ENCODE data around the gene SPATA4.
"Not testable (repeated sequence)": the region's sequence is repeated elsewhere in the genome, so short reads cannot be mapped to it uniquely, and the experiment has no call there.

Gene SPATA4

DNA sequence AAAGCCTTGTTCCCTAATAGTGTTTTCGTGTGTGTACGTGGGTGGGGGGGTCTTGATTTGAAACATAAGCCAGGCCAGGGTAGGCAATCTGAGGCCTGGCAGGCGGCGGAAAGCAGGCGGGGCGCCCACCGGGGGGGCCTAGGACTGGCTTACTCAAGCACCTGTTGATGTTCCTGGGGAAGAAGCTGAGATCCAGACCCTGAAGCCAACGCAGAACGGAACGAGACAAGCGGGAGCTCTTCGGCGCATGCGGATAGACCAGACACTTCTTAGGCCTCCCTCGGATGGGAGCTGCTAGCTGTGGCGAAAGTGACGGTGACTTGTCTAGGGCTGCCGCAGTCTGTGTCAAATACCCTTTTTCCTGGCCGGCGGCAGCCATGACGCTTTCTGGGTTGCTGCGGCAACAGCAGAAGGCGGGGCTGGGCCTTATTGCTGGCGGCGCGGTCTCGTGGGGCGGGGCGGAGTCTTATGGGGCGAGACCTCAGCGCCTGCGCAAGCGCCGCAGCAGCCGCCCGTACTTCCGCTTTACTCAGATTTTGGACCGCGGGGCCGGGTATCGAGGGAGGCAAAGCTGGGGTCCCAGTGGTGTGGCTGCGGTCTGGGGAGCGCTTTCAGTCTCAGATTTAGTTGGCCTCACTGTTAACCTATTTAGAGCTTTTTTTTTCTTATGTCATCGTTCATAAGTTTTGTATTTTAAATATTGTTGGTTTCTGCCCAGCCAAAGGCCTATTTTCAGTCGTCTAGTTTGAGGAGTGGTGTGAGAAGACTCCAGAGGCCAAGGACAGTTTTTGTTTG is at the start of gene SPATA4:
Gene SPATA4, minus strand, starts transcription at position 402 of the 795 bp plus-strand sequence. Its CDS starts 23 bp downstream, at position 379.
- peak; percentile 88 for DNase-seq (ENCODE audit: low read depth)

DNA sequence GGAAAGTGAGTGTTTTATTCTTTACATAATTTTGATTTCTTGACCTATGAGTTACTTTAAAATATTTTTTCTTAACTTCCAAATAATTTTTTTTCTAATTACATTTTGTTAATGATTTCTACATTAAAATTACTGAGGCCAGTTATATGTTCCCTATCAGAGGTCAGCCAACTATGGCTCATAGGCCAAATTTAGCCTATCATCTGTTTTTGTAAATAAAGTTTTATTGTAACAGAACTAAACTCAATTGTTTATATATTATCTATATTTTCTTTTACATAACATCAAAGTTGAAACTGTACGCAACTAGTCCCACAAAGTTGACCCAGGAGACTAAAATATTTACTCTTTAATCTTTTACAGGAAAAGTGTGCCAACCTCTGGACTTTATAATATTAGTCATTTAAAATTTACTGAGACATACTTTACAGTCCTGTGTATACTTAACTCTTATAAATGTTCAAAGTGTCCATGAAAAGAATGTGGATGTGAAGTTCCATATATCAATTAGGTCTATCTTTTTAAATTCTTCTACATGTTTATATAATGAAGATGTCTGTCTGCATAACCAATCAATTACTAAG is 47.5 kb upstream of the SPATA4 start:
- no peak for DNase-seq (ENCODE audit: low read depth)

DNA sequence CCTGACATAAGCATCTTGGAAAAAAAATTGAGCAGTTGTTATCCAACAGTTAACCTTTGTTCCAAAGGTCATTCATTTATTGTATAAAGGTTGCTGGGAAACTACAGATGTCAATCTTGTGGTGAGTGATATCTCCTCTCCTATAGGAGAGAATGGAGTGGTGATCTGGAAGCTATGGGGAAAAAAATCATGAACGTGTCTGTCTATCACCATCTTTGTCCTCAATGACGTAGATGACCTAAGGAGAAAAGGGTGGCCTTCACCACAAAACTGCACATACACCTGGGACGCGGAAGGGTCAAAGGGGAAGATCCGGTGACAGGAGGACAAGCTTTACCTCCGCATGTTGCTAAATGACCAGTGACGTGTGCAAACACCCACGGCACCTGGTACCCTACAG is 46.3 kb upstream of the SPATA4 start:
- DNase-seq (ENCODE audit: low read depth), result no peak

DNA sequence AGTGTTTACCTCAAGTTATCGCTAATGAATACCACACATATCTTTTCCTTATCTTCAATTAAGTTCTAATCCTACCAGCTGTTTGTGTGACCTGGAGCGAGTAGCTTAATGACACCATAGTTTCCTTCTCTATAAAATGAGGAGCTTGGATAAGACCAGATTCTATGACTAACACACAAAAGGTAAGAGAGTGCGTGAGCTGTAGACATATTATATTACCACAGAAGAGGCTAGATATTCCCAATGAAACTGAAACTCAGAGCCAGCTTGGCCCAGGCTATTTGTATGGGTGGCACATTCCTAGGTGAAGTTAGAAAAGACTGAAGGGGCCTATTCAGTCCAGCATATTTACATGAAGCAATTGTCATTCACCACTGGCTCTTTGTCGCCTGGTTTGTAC is 43.4 kb upstream of the SPATA4 start:
- DNase-seq (ENCODE audit: low read depth), result no peak

DNA sequence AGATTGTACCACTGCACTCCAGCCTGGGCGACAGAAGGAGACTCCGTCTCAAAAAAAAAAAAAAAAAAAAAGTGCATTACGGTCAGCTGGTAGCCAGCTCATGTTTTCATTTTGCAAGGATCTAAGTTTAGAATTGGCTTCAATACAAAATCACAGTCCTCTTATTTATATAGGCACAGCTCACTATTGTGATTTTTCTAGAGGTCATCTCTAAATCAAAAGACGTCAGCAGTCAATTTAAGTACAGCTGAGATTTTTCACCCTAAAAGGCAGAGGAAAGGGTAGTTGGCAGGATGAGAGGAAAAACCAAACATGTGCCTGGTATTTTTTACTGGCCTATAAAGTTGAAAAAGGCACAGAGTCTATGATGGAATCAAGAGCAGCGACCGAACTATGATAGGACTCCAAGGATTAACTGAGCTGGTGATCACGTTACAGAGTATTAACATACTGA is 42.8 kb upstream of the SPATA4 start:
- DNase-seq (ENCODE audit: low read depth), result no peak

DNA sequence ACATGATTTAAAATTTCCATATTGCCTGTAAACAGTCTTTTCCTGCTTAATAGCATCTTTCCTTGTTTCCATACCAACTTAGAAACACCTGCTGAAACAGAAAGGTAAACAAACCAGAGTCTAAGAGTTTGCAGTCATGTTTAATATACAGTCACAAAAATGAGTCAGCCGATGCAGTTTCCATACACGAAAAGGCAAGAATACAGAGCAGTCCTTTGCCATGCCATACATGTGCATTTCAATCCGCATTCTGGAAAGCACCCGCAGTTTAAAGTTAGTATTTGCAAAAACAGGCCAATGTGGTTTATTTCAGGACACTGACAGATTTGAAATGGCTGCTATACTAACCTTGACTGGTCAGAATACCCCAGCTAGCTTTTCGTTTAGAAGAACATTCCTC is 41.6 kb upstream of the SPATA4 start:
- DNase-seq (ENCODE audit: low read depth), result no peak

DNA sequence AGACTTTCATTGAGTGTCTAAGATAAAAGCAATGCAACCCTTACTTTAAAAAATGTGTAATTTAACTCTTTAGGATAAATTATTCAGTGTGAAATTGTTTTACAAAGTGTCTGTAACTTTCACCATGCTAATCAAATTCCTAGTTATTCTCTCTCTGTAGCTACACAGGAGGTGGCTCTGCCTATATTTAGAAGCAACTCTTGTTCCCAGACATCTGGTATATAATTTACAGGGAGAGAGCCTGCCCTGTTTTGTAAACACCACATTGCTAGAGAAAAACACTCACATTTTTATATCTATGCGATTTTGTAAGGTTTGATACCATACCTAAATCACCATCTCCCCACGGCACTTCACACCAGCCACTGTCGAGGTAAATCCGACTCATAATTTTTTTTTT is 35.5 kb upstream of the SPATA4 start:
- no peak for DNase-seq (ENCODE audit: low read depth)

DNA sequence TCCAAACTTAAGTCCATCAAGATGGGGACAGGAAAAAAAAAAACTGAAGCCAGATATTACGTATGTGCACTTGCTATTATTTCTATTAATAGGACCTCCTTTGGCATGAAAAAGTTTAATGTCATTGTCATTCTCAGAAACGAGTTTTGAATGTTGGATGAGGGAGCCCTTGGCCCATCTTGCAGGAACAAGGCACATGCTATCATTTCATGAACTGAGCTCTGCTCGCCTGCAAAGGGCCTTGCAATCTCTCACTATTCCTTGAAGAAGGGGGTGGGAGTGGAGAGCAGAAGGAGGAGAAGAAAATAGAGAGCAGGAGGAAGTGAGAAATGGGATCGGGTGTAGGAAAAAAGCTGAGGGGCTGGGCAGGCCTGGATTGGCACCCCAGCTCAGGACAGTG is 34.3 kb upstream of the SPATA4 start:
- no peak for DNase-seq (ENCODE audit: low read depth)

DNA sequence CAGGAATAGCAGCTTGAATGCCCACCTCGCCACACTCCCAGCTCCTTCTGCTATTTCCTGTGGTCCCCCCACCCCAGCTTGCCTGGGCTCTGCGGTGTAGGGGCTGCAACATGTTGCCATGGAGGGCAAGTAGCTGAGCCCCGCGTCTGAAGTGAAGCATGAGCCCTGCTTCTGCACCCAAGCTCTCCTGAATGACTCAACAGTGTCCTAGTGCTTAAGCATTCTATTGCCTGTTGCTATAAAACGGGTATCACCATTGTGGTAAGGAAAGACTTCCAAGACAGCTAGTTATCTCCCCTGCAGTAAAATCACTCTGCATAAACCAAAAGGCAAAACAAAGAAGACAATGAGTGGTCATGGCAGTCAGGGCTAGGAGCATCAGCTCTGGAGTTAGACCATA is 31.4 kb upstream of the SPATA4 start:
- no peak for DNase-seq (ENCODE audit: low read depth)

DNA sequence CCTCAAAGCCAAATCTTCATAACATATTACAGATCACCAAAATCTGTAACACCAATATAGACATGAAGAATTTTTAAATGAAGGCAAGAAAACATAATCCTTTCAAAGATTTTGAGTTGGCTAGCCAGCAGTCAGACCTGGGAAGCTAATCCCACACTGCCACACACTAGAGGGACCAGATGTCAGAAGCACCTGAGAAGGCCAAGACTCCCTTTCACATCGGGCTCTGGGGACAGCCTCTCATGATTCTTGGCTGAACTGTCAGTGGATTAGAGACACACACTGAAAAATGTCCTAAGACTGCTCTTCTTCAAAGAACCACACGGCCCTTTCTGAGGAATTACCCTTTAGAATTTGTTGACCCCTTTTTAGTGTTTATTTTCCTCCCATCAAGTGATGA is 28.2 kb upstream of the SPATA4 start:
- no peak for DNase-seq (ENCODE audit: low read depth)

DNA sequence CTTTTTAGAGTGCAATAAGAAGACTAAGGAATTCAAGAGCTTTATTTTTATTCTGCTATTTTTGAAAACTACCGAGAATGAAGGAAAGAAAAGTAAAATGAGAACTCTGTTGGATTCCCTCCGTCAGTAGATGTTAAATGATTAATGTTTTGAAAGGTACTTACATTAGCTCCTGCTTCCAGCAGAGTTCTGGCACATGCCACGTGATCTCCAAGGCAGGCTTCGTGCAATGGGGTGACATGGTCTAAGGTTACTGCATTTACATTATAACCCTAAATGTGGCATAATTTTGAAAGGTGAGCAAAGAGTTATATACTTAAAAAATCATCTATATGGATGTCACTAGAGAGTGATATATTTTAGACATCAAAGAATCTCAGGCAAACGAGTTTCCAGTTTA is 26.8 kb upstream of the SPATA4 start:
- no peak for DNase-seq (ENCODE audit: low read depth)

DNA sequence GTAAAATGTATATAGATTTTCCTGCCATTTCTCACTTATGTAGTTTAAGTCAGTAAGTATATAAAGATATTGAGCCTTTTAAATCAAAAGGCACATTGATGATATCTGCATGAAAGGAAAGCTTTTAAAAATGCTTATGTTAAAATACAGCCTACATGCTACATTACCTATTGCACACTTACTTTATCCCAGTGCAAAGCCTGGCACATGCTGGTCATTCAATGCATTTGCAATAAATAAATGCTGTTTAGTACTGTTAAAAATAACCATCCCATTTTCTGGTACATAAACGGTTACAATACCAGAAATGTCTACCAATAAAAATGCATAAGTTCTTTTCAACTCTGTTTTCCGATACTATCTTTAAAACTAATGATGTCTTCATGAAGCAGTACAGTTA is 22.1 kb upstream of the SPATA4 start:
- no peak for DNase-seq (ENCODE audit: low read depth)

DNA sequence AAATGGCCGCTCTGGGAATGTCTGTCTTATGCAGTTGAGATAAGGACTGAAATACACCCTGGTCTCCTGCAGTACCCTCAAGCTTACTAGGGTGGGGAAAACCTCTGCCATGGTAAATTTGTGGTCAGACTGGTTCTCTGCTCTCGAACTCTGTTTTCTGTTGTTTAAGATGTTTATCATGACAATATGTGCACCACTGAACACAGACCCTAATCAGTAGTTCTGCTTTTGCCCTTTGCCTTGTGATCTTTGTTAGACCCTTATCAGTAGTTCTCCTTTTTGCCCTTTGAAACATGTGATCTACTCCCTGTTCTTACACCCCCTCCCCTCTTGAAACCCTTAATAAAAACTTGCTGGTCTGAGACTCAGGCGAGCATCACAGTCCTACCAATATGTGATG is 17.0 kb upstream of the SPATA4 start:
- not testable (repeated sequence) for DNase-seq (ENCODE audit: low read depth)

DNA sequence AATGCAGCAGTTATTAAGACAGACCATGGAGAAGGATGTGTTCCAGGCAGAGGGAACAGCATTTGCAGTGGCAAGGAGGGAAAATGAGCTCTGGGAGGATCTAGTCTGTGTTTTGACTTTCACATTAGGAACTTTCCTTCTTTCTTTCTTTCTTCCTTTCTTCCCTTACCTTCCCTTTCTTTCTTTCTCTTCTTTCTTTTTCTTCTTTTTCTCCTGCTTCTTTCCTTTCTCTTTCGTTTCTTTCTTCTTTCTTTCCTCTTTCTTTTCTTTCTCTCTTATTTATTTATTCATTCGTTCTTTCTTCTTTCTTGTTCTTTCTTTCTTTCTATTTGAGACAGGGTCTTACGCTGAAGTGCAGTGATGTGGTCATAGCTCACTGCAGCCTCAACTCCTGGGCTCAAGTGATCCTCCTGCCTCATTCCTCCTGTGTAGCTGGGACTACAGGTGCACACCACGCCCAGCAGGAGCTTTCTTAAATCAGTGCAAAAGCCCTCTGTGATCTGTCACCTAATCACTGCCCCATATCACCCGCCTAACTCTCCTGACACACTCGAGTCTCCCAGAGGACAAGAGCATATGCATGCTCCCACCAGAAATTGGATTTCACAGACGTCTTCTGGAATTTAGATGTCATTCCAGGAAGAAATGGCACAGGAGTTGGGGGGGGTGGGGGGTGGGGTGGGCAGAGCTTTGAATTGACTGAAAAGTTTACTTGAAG is 15.4 kb upstream of the SPATA4 start:
- DNase-seq (ENCODE audit: low read depth), result no peak

DNA sequence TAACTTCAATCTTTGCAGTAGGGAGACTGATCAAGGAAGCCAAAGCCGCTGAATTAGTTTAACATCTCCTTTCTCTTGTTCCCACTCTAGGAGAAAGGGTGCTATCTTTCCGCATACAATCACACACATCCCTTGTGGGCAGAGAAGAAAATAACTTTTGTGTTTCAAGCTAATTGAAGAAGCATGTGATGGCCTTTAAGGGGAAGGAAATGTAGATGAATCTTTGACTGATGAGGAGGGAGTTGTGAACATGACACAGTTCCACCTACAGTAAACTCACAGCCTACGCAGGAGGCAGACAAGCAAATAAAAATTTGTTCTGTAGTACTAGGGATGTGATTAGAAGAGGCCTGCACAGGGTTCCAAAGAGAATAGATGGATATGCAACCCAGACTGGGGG is 14.7 kb upstream of the SPATA4 start:
- DNase-seq (ENCODE audit: low read depth), result no peak

DNA sequence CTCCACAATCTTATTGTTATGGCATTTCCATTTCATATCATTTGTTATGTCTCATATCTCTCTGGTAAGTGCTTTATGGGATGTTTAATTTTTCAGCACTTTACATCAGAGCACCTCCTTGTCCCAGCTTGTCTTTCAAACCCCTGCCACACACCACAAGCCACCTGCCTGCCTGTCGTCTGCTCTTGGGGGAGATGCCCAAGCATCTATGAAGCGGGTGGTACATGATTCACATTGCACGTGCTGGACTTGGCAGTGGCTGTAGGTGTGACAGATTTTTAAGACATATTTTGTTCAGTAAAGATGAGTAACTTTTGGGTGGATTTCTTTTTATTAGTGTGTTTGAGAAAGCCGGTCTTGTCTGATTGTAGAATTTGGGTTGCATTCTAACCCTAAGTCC is 14.2 kb upstream of the SPATA4 start:
- DNase-seq (ENCODE audit: low read depth), result no peak

DNA sequence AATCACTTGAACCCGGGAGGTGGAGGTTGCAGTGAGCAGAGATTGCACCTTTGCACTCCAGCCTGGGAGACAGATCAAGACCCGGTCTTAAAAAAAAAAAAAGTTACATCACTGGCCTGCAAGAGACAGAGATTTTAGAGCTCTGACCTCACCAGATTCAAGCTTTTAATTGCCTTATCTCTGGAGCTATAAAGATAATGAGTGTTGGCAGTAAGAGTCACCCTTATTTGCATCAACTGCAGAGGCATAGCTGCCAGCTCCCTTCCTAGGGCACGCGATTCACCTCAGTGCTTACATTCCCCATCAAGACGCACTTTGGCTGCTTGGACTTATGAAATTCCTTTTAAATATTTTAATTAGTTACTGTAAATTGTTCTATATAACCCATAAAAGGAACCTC is 12.5 kb upstream of the SPATA4 start:
- DNase-seq (ENCODE audit: low read depth), result no peak

DNA sequence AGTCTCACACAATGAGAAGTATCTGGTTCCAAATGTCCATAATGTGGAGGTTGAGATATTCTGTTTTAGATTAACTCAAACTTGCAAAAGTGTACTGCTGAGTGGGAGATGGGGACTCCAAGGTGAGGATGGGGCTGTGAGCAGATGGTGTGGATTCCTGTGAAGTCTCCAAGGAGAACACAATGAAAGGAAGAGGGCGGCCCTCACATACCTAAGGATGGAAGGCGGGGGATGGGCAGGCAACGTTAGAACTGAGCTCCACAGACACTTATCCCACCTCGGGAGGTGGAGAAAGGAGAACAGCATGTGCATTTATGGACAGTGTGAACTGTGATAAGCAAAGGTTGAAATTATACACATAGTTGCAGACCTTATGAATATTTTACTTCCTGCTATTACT is 9.9 kb upstream of the SPATA4 start:
- no peak for DNase-seq (ENCODE audit: low read depth)

DNA sequence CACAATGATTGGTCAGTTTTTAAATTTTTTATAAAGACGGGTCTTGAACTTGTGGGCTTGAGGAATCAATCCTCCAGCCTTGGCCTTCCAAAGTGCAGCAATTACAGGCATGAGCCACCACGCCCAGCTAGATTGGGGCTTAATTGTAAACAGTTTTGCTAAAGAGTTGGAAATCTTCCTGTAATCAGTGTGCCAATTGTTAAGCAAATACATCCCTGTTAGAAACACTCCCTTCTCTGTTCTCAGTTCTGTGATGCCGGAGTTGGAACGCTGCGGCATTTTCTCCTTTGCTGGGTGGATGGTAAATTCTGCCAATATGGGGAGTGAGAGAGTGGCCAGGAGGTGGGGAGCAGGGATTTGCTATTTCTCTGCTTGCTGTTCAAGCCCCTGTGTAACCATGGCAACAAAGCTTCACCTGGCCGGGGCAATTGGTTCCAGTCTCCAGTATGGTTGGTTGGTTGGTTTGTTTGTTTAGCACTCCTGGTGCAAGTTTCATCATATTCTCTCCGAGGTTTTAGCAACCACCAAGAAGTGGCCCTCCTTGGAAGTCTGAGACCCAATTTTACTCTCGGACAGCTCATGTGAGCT is 3.0 kb upstream of the SPATA4 start:
- DNase-seq (ENCODE audit: low read depth), result no peak

DNA sequence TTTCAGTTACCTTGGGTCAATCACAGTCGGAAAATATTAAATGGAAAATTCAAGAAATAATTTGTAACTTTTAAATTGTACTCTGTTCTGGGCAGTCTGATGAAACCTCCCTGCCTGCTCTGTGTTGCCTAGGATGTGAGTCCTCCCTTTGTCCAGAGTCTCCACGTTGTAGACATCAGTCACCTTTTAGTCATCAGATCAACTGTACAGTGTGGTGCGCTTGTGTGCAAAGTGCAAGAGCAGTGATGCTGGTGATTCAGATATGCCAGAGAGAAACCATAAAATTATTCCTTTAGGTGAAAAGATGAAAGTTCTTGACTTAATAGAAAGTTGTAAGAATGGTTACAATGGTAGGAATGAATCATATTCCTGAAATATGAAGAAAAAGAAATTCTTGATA is 1.4 kb downstream of the SPATA4 start:
- no peak for DNase-seq (ENCODE audit: low read depth)

DNA sequence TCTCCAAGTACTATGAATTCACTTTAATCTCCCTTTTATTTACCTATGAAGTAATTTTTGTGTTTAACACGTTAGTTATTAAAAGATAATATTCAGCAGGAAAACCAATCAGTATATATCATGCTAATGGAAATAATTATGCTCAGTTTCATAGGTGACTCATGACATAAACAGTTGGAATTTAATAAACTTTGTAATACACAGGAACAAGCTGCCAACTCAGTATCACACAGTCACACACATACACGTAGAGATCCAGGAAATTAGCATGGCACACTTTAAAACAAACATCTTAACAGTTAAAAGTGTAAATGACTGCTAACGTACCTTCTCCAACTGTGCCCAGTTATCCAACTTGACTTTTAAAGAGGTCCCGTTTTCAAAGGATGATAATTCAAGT is 2.3 kb downstream of the SPATA4 start:
- DNase-seq (ENCODE audit: low read depth), result no peak

DNA sequence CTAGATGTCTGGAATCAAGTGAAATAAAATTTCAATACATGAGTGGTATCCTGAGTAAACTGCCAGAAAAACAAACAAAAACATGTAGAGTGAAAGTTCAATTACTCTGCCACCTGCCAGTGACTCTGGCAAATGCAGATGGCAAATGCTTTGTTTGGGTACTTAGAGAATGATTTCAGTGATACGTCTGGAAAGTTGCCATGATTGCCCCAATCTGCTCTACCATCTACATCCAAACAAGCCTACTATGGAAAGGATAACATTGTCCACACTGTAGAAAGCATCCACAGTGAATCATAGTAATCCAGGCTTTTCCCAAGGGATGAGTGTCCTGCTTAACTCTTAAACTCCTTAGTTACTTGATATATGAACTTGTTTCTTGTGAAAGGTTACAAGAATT is 3.4 kb downstream of the SPATA4 start:
- DNase-seq (ENCODE audit: low read depth), result no peak
